C4-2B (cell line): Measurements from ENCODE around the gene EFNB3.

Source experiments
- H3K27ac ChIP-seq: fragments of 450-650 bp; 2 replicates; pipeline ENCODE4 v1.5.1; 2017
- ZFX ChIP-seq: fragments of 450-650 bp; IDR thresholded peaks from 2 replicates; pipeline ENCODE4 v1.6.1; 2017
- TF ChIP-seq, protein P1 (sequence below): fragments of 450-650 bp; conservative IDR thresholded peaks from 2 replicates; pipeline ENCODE4 v1.5.1; 2017; ENCODE audit warnings: mild to moderate bottlenecking

The EFNB3 gene

DNA sequence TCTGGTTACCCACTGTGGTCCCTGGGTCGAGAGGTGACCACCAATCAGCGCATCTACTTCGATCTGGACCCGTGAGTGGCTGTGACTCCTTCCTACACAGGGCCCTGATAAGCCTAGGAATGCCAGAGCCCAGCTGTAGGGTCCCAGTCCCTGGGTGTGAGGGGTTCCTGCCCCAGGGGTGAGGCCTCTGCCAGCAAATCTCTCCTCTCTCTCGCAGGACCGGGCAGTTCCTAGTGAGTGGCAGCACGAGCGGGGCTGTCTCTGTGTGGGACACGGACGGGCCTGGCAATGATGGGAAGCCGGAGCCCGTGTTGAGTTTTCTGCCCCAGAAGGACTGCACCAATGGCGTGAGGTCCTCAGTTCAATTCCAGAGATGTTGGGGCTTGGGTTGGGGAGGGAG lies 2.2 kb upstream of the EFNB3 start:
- no peak overlapping the region for H3K27ac ChIP-seq
- no peak for TF ChIP-seq ZFX

DNA sequence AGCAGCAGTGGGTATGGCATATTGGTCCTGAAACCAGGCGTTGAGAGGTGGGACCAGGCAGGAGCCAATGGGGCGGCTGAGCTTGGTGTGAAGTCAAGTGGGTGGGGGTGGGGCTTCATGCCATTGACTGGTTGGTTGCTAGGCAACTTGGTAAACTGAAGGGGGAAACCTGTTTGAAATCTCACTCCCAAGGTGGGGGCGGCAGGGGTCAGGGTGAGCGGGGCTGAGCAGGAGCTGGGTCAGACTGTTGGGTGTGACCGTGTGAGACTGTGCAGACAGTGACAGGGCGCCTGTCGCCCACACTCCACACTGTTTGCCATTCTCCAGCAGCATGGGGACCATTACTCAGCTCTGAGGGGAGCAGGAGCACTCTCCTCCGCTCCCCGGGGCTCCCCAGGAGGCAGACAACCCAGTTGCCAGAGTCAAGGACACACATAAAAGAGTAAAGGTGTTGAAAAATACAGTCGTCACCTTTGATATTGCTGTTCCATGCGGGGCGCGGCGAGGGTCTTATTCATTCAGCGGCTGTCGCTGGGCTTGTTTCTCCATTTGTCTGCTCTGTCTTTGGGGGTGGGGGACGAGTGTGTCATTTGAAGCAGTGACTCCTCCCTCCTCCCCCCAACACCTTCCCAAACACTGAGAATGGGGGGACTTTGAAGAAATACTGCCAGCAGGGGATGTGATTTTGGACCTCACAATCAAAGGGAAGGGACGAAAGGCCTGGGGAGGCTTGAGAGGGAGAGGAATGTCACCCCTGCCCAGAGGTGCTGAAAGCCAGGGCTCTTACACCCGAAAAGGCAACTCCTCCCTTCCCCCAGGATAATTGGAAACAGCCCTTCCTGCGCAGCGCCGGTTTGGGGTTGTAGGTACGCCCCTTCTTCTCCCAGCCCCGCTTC lies 1.2 kb upstream of the EFNB3 start:
- H3K27ac ChIP-seq = no peak overlapping the region
- TF ChIP-seq, protein P1, sequence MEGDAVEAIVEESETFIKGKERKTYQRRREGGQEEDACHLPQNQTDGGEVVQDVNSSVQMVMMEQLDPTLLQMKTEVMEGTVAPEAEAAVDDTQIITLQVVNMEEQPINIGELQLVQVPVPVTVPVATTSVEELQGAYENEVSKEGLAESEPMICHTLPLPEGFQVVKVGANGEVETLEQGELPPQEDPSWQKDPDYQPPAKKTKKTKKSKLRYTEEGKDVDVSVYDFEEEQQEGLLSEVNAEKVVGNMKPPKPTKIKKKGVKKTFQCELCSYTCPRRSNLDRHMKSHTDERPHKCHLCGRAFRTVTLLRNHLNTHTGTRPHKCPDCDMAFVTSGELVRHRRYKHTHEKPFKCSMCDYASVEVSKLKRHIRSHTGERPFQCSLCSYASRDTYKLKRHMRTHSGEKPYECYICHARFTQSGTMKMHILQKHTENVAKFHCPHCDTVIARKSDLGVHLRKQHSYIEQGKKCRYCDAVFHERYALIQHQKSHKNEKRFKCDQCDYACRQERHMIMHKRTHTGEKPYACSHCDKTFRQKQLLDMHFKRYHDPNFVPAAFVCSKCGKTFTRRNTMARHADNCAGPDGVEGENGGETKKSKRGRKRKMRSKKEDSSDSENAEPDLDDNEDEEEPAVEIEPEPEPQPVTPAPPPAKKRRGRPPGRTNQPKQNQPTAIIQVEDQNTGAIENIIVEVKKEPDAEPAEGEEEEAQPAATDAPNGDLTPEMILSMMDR = no peak
- no peak for TF ChIP-seq ZFX

DNA sequence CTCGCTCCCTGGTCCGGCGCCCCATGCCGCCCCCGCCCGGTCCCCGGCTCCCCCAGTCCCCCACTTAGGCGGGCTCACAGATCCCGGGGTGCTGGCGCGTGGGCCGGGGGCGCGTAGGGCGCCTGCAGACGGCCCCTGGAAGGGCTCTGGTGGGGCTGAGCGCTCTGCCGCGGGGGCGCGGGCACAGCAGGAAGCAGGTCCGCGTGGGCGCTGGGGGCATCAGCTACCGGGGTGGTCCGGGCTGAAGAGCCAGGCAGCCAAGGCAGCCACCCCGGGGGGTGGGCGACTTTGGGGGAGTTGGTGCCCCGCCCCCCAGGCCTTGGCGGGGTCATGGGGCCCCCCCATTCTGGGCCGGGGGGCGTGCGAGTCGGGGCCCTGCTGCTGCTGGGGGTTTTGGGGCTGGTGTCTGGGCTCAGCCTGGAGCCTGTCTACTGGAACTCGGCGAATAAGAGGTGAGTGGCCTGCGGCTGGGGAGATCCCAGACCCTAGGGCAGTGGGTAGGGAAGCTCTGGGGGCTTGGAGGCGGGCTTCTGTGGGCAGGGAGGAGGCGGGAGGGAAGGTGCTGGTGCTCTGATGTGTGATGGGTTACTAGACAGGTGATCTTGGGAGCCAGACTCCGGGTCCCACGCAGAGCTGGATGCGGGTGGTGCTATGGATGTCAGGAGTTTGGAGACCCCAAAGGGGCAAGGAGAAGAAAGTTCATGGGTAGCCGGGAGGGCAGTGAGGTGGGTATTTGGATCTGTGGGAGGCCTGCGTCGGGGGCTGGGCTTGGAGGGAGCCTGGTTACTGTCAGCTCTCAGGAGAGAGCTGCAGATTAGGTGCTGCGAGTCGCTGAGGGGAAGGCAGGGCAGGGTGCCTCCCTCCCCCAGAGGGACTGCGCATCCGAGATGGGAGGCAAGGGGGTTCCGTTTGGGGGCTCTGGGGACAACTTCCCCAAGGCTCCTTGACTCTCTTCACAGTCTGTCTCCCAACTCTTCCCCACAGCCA lies 560 bp downstream of the EFNB3 start:
- TF ChIP-seq ZFX = no peak
- TF ChIP-seq, protein P1 = no peak
- no peak overlapping the region for H3K27ac ChIP-seq

DNA sequence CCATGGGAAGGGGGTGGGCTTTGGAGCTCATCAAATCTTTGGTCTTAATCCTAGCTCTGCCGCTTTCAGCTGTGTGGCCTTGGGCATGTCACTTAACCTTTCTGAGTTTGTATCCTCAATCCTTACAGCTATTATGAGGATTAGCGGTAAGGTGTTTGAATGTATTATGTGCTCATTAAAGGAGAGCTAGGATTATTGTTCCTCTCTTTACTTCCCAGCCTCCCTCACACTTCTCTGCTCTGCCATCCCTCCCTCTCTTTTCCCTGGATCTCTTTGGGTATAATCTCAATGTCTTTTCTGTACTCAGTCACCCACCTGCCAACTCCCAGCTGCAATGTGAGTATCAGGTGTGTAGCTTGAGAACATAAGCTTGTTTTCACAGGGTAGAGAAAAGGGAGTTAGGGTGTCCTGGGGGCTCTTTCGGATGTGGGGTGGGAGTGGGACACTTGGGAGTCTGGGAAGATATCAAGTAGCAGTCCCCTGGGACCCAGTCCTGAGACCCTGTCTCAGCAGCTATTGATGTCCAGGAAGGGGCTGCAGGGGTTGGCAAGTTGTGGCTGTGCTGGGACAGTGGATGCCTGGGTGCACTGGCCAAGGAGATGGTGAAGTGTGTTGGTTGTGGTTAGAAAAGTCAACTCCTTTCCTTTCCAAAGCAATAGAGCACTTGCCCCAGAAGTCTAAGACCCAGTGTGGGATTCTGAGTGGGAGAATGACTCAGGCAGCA lies 1.8 kb downstream of the EFNB3 start:
- H3K27ac ChIP-seq = no peak overlapping the region
- no peak for TF ChIP-seq ZFX
- TF ChIP-seq, protein P1 = no peak

DNA sequence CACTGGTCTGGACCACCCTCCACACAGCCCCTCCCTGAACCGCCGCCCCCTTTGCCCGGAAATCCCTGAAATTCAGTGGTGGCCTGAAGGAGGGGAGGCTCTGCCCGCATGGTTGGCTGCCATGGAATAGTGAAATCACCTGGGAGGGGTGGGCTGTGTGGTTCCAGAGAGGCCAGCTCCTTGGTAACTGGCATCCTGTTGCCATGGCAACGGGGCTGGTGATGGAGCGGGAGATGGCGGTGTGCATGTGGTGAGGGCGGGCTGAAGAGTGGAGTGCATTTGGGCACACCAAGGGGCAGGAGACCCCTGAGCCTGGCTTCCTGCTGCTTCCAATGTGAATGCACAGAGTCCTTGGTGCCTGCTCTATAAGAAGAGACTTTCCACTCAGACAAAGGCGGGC lies 2.4 kb downstream of the EFNB3 start:
- no peak overlapping the region for H3K27ac ChIP-seq
- TF ChIP-seq, protein P1 = no peak

DNA sequence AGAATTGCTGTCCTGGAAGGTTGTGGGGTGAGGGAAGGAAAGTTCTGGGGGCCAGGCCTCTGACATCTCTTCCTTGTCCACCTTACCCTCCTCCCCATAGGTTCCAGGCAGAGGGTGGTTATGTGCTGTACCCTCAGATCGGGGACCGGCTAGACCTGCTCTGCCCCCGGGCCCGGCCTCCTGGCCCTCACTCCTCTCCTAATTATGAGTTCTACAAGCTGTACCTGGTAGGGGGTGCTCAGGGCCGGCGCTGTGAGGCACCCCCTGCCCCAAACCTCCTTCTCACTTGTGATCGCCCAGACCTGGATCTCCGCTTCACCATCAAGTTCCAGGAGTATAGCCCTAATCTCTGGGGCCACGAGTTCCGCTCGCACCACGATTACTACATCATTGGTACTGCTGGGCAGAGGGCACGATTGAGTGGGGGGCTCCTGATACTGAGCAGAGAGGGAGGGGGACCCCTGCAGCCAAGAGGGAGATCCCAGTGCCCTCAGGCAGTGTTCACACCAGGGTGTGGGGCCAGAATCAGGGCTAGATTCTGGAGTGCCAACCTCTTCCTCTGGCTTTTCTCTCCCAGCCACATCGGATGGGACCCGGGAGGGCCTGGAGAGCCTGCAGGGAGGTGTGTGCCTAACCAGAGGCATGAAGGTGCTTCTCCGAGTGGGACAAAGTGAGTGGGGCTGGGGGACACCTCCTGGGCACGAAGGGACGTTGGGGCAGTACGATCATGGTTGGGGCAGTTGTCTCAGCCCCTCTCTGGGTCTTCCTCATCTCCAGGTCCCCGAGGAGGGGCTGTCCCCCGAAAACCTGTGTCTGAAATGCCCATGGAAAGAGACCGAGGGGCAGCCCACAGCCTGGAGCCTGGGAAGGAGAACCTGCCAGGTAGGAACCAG lies 3.1 kb downstream of the EFNB3 start:
- no peak overlapping the region for H3K27ac ChIP-seq
- TF ChIP-seq ZFX = no peak
- TF ChIP-seq, protein P1 = no peak

DNA sequence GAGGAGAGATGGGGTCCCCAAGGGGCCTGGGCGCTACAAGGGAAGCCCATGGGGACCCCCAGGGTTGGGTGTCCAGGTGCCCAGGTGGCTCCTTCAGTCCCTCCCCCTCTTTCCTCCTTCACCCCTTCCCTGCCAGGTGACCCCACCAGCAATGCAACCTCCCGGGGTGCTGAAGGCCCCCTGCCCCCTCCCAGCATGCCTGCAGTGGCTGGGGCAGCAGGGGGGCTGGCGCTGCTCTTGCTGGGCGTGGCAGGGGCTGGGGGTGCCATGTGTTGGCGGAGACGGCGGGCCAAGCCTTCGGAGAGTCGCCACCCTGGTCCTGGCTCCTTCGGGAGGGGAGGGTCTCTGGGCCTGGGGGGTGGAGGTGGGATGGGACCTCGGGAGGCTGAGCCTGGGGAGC lies 4.0 kb downstream of the EFNB3 start:
- H3K27ac ChIP-seq = no peak overlapping the region
- TF ChIP-seq, protein P1 = no peak
- TF ChIP-seq ZFX = no peak
